GM12873 (cell line): ENCODE measurements around the gene TBL1Y.

Experiments used
- CTCF ChIP-seq: IDR thresholded peaks from 2 replicates; pipeline ENCODE4 v1.5.1; 2012; ENCODE audit warnings: low read depth, mild to moderate bottlenecking, moderate library complexity, low read length, control low read depth; ENCODE audit not compliant: insufficient read depth; ENCODE audit errors: missing control alignments

Gene TBL1Y

GRCh38 chrY:7115871-7116270, 205.4 kb downstream of the TBL1Y start:
- TF ChIP-seq CTCF = no peak

- no peak for TF ChIP-seq CTCF
Measured at GRCh38 chrY:7122202-7122601, 211.7 kb downstream of the TBL1Y start.

GRCh38 chrY:7125136-7126056, 214.9 kb downstream of the TBL1Y start:
- no peak for TF ChIP-seq CTCF

- no peak for TF ChIP-seq CTCF
Measured at GRCh38 chrY:7128211-7128610, 217.7 kb downstream of the TBL1Y start.
